Upper lobe of right lung (tissue), 1 donor: ENCODE results near the gene PTGR3. TPM values are rescaled to one million over a fixed set of nuclear protein-coding genes. Genes with fewer than 3 reads are reported as not detected.

ENCODE experiments used
- ATAC-seq: fragments of 200-7000 bp; cut with Tn5 transposase; one replicate; pipeline ENCODE4 v1.9.1; 2020; ENCODE audit warnings: mild to moderate bottlenecking, moderate library complexity
- DNase-seq: peaks from one replicate; pipeline ENCODE4 v3.0.0-alpha.2; 2020
- H3K27ac ChIP-seq: fragments of 200-600 bp; one replicate; pipeline ENCODE4 v1.8.0; 2022
- H3K27me3 ChIP-seq: fragments of 200-600 bp; one replicate; pipeline ENCODE4 v1.8.0; 2022; ENCODE audit warnings: mild to moderate bottlenecking
- H3K36me3 ChIP-seq: fragments of 200-600 bp; one replicate; pipeline ENCODE4 v1.8.0; 2022
- H3K4me1 ChIP-seq: fragments of 200-600 bp; one replicate; pipeline ENCODE4 v1.8.0; 2022
- H3K4me3 ChIP-seq: fragments of 200-600 bp; one replicate; pipeline ENCODE4 v1.8.0; 2022; ENCODE audit warnings: mild to moderate bottlenecking
- H3K9me3 ChIP-seq: fragments of 200-600 bp; one replicate; pipeline ENCODE4 v1.8.0; 2022
- CTCF ChIP-seq: fragments of 200-600 bp; IDR thresholded peaks from one replicate; pipeline ENCODE4 v1.8.0; 2022; ENCODE audit warnings: antibody characterized with exemption
- intact Hi-C: fragments of 100-400 bp; cut with DNase I; formaldehyde crosslinking; loops from one replicate; pipeline ENCODE4 v1.11.0; 2022
- total RNA-seq: library from RNA; stranded (reverse); fragmentation: NEBNext Ultra II Directional; extraction: Animal tissue kit (Norgen Biotek cat#: 25700); gene quantifications from one replicate; pipeline ENCODE4 v1.2.1, GENCODE V29; 2021
- donor health status: DM: no; HTN: yes; CAD: no; lungs with severe emphysema.

PTGR3 gene
- total RNA-seq, 1 donor from 2014 or later: 27.7 TPM

- TF ChIP-seq CTCF: no peak
- no peaks in the 10 kb centered on the region for H3K36me3 ChIP-seq
- no peaks in the 10 kb centered on the region for H3K27me3 ChIP-seq
- no peak overlapping the region for H3K4me3 ChIP-seq
- no peaks in the 10 kb centered on the region for H3K9me3 ChIP-seq
- DNase-seq: no peak
- intact Hi-C loops: no loop called here
- H3K4me1 ChIP-seq: peaks cover 48% of the 10 kb centered on the region
- no peak for ATAC-seq
- no peak overlapping the region for H3K27ac ChIP-seq
Observed at GRCh38 chr18:75227535-75228296, 18.8 kb upstream of the PTGR3 start.

DNA sequence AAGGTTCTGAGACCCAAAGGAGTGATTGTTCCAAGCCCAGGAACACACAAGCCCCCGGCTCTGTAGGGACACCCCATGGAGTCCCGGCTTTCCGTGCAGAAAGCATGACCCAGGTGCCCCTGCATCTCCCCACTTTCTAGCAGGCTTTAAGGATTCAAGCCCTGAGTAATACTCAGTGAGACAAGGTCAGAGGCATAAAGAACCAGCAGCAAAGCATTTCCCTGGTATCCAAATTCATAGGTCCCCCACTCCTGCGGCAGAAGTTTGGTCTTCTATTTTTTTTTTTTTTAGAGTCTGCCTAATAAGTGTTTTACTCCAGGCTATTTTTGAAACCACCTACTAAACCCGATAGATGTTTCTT is 18.0 kb upstream of the PTGR3 start:
- DNase-seq (no peak), ATAC-seq (no peak)
- Histone ChIP-seq H3K9me3 (no peaks in the 10 kb centered on the region), H3K27me3 (no peaks in the 10 kb centered on the region), H3K4me1 (peaks cover 46% of the 10 kb centered on the region), H3K27ac (no peak overlapping the region), H3K36me3 (no peaks in the 10 kb centered on the region), H3K4me3 (peak overlapping the region; percentile 13)
- no peak for TF ChIP-seq CTCF
- intact Hi-C loops: no loop called here

GRCh38 chr18:75226286-75226955 is 17.5 kb upstream of the PTGR3 start:
- H3K36me3 ChIP-seq: no peaks in the 10 kb centered on the region
- ATAC-seq: peak; percentile 53

DNA sequence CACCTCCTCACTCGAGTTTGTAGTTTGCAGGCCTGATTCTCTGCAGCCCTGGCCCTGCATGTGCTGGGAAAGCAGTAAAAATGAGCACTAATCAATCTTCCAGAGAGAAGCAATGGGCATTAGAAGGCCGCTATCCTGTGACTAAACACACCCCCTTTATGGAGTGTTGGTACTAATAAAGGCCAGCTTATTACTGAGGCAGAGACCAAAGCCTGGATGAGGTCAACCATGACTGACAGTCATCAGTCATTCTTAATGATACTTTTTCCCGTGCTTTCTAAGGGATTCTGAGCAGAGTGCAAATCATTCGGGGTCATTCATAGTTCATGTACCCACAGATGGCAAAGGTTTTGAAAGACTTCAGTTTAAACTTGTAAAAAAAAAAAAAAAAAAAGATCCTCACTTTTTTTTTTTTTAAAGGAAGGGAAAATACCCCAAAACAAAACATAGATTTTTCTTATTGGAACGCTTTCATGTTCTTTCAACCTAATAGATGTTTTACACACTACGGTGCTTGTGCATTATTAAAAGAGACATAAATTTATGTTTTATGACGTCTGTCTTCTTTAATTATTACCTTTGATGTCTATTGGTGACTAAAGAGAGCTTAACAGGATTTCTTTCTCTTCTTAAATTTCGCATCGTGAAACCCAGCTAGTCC is 14.9 kb upstream of the PTGR3 start:
- Histone ChIP-seq H3K9me3 (no peaks in the 10 kb centered on the region), H3K4me1 (peaks cover 40% of the 10 kb centered on the region), H3K4me3 (no peak overlapping the region), H3K27me3 (no peaks in the 10 kb centered on the region), H3K36me3 (no peaks in the 10 kb centered on the region), H3K27ac (no peak overlapping the region)
- DNase-seq (no peak), ATAC-seq (no peak)
- intact Hi-C loops: no loop called here
- no peak for TF ChIP-seq CTCF

More at GRCh38 chr18:75226286-75226955, 17.5 kb upstream of the PTGR3 start:
- intact Hi-C loops: no loop called here
- no peak for DNase-seq
- TF ChIP-seq CTCF: no peak
- H3K4me1 ChIP-seq: peaks cover 41% of the 10 kb centered on the region
- peak overlapping the region; percentile 13 for H3K4me3 ChIP-seq
- no peaks in the 10 kb centered on the region for H3K27me3 ChIP-seq
- H3K9me3 ChIP-seq: no peaks in the 10 kb centered on the region
- no peak overlapping the region for H3K27ac ChIP-seq

- Histone ChIP-seq H3K27ac (no peak overlapping the region), H3K4me3 (no peak overlapping the region)
- TF ChIP-seq CTCF: no peak
Observed at GRCh38 chr18:75222407-75222806, 13.5 kb upstream of the PTGR3 start.

More at GRCh38 chr18:75222407-75222806, 13.5 kb upstream of the PTGR3 start:
- Histone ChIP-seq H3K9me3 (no peaks in the 10 kb centered on the region), H3K4me1 (peaks cover 42% of the 10 kb centered on the region), H3K27me3 (no peaks in the 10 kb centered on the region), H3K36me3 (no peaks in the 10 kb centered on the region)
- ATAC-seq (no peak), DNase-seq (no peak)
- intact Hi-C loops: no loop called here
